ENCODE results near the gene PACRG.

Gene PACRG

GRCh38 chr6:163342571-163343539 is 615.1 kb downstream of the PACRG start:
- no peak for DNase-seq

- no peak for DNase-seq
Observed at GRCh38 chr6:163343609-163344008, 615.8 kb downstream of the PACRG start.

GRCh38 chr6:163344411-163344810 is 616.6 kb downstream of the PACRG start:
- DNase-seq, result no peak

GRCh38 chr6:163345931-163346330 is 618.2 kb downstream of the PACRG start:
- DNase-seq, result no peak

- no peak for DNase-seq
Observed at GRCh38 chr6:163346497-163346961, 618.8 kb downstream of the PACRG start.

- no peak for DNase-seq
Observed at GRCh38 chr6:163347021-163347446, 619.3 kb downstream of the PACRG start.

GRCh38 chr6:163348789-163349680 is 621.3 kb downstream of the PACRG start:
- DNase-seq, result no peak

GRCh38 chr6:163349696-163350095 is 621.9 kb downstream of the PACRG start:
- DNase-seq, result no peak

GRCh38 chr6:163351013-163351412 is 623.2 kb downstream of the PACRG start:
- no peak for DNase-seq

- DNase-seq, result no peak
Observed at GRCh38 chr6:163352011-163352685, 624.4 kb downstream of the PACRG start.

- no peak for DNase-seq
Observed at GRCh38 chr6:163352966-163353365, 625.2 kb downstream of the PACRG start.

GRCh38 chr6:163354085-163354484 is 626.3 kb downstream of the PACRG start:
- no peak for DNase-seq

- DNase-seq, result no peak
Observed at GRCh38 chr6:163354761-163355425, 627.1 kb downstream of the PACRG start.

- DNase-seq, result no peak
Observed at GRCh38 chr6:163355426-163355991, 627.7 kb downstream of the PACRG start.

GRCh38 chr6:163356324-163356723 is 628.5 kb downstream of the PACRG start:
- no peak for DNase-seq

- DNase-seq, result no peak
Observed at GRCh38 chr6:163356743-163357142, 629.0 kb downstream of the PACRG start.

- no peak for DNase-seq
Observed at GRCh38 chr6:163364641-163365040, 636.9 kb downstream of the PACRG start.
